Astrocyte of the hippocampus (primary cell): Measurements from ENCODE around the gene PPP2R2D.

Source experiments
- DNase-seq: peaks from one replicate; pipeline ENCODE4 v3.0.0; 2011; ENCODE audit warnings: low read depth, low spot score

Gene PPP2R2D

GRCh38 chr10:131928248-131929095 is 27.7 kb downstream of the PPP2R2D start:
- DNase-seq = no peak

- no peak for DNase-seq
Measured at GRCh38 chr10:131929122-131929845, 28.5 kb downstream of the PPP2R2D start.

GRCh38 chr10:131930150-131930549 is 29.3 kb downstream of the PPP2R2D start:
- no peak for DNase-seq

- no peak for DNase-seq
Measured at GRCh38 chr10:131930586-131931330, 29.9 kb downstream of the PPP2R2D start.

- DNase-seq = no peak
Measured at GRCh38 chr10:131931981-131932380, 31.2 kb downstream of the PPP2R2D start.

GRCh38 chr10:131933016-131933695 is 32.3 kb downstream of the PPP2R2D start:
- no peak for DNase-seq

GRCh38 chr10:131933696-131934086 is 32.9 kb downstream of the PPP2R2D start:
- no peak for DNase-seq

- no peak for DNase-seq
Measured at GRCh38 chr10:131934769-131935168, 34.0 kb downstream of the PPP2R2D start.

- no peak for DNase-seq
Measured at GRCh38 chr10:131935260-131935659, 34.5 kb downstream of the PPP2R2D start.

- no peak for DNase-seq
Measured at GRCh38 chr10:131936294-131936693, 35.5 kb downstream of the PPP2R2D start.

GRCh38 chr10:131936736-131937135 is 35.9 kb downstream of the PPP2R2D start:
- no peak for DNase-seq

- no peak for DNase-seq
Measured at GRCh38 chr10:131937836-131938235, 37.0 kb downstream of the PPP2R2D start.

GRCh38 chr10:131938681-131939080 is 37.9 kb downstream of the PPP2R2D start:
- no peak for DNase-seq

- no peak for DNase-seq
Measured at GRCh38 chr10:131942455-131942854, 41.6 kb downstream of the PPP2R2D start.

- peak; percentile 25 for DNase-seq
Measured at GRCh38 chr10:131943021-131943814, 42.4 kb downstream of the PPP2R2D start.

GRCh38 chr10:131944412-131944811 is 43.6 kb downstream of the PPP2R2D start:
- no peak for DNase-seq

- DNase-seq = no peak
Measured at GRCh38 chr10:131944976-131945695, 44.3 kb downstream of the PPP2R2D start.

GRCh38 chr10:131946321-131946751 is 45.5 kb downstream of the PPP2R2D start:
- DNase-seq = peak; percentile 87

- peak; percentile 27 for DNase-seq
Measured at GRCh38 chr10:131946880-131947279, 46.1 kb downstream of the PPP2R2D start.
